H9 (cell line): Measurements from ENCODE around the gene SP140L. TPM values are rescaled to one million over a fixed set of nuclear protein-coding genes. Genes with fewer than 3 reads are reported as not detected.

Experiments
- DNase-seq: peaks from one replicate; pipeline ENCODE4 v3.0.0-alpha.2; 2017
- H2AFZ ChIP-seq: one replicate; pipeline ENCODE4 v1.6.1; 2013; ENCODE audit warnings: mild to moderate bottlenecking, low read length, control low read depth, moderate library complexity
- H2AK5ac ChIP-seq: 2 replicates; pipeline ENCODE4 v1.6.1; 2013; ENCODE audit warnings: low read length, control low read depth, mixed read lengths; ENCODE audit not compliant: insufficient read length
- H2BK120ac ChIP-seq: one replicate; pipeline ENCODE4 v1.6.1; 2013; ENCODE audit warnings: low read depth, mild to moderate bottlenecking, low read length, control low read depth, inconsistent platforms; ENCODE audit not compliant: poor library complexity, severe bottlenecking
- H2BK12ac ChIP-seq: 2 replicates; pipeline ENCODE4 v1.6.1; 2013; ENCODE audit warnings: low read length, control low read depth, mixed read lengths, low read depth; ENCODE audit not compliant: insufficient read length
- H2BK15ac ChIP-seq: 2 replicates; pipeline ENCODE4 v1.6.1; 2013; ENCODE audit warnings: low read depth, low read length, control low read depth
- H2BK20ac ChIP-seq: one replicate; pipeline ENCODE4 v1.6.1; 2013; ENCODE audit warnings: low read depth, mild to moderate bottlenecking, low read length, control low read depth, inconsistent platforms; ENCODE audit not compliant: poor library complexity, severe bottlenecking
- H2BK5ac ChIP-seq: 2 replicates; pipeline ENCODE4 v1.6.1; 2013; ENCODE audit warnings: low read length, control low read depth, mixed read lengths; ENCODE audit not compliant: insufficient read length
- H3K14ac ChIP-seq: 2 replicates; pipeline ENCODE4 v1.6.1; 2013; ENCODE audit warnings: low read length, control low read depth; ENCODE audit not compliant: insufficient read depth
- H3K18ac ChIP-seq: 2 replicates; pipeline ENCODE4 v1.6.1; 2013; ENCODE audit warnings: low read depth, mild to moderate bottlenecking, mixed read lengths, low read length, control low read depth; ENCODE audit not compliant: insufficient read length
- H3K23ac ChIP-seq: 2 replicates; pipeline ENCODE4 v1.6.1; 2013; ENCODE audit warnings: low read length, control low read depth, mixed read lengths, low read depth; ENCODE audit not compliant: insufficient read length
- H3K23me2 ChIP-seq: 2 replicates; pipeline ENCODE4 v1.6.1; 2013; ENCODE audit warnings: low read depth, mild to moderate bottlenecking, mixed read lengths, low read length, control low read depth; ENCODE audit not compliant: insufficient read length, poor library complexity, severe bottlenecking
- H3K27ac ChIP-seq: 2 replicates; pipeline ENCODE4 v1.5.1; 2013; ENCODE audit warnings: low read length, control low read depth, mixed read lengths, low read depth; ENCODE audit not compliant: insufficient read length
- H3K27me3 ChIP-seq: 2 replicates; pipeline ENCODE4 v1.6.1; 2013; ENCODE audit warnings: low read length, control low read depth, inconsistent platforms; ENCODE audit not compliant: insufficient read depth
- H3K4ac ChIP-seq: 2 replicates; pipeline ENCODE4 v1.6.1; 2013; ENCODE audit warnings: low read depth, mild to moderate bottlenecking, control low read depth, inconsistent platforms, low read length, moderate library complexity
- H3K4me1 ChIP-seq: 2 replicates; pipeline ENCODE4 v1.6.1; 2013; ENCODE audit warnings: low read length, control low read depth, inconsistent platforms; ENCODE audit not compliant: insufficient read depth
- H3K4me2 ChIP-seq: 2 replicates; pipeline ENCODE4 v1.6.1; 2013; ENCODE audit warnings: low read length, control low read depth, mixed read lengths; ENCODE audit not compliant: insufficient read length, insufficient read depth
- H3K56ac ChIP-seq: 2 replicates; pipeline ENCODE4 v1.6.1; 2013; ENCODE audit warnings: low read depth, mild to moderate bottlenecking, mixed read lengths, low read length, control low read depth; ENCODE audit not compliant: insufficient read length
- H3K79me1 ChIP-seq: 2 replicates; pipeline ENCODE4 v1.6.1; 2013; ENCODE audit warnings: low read depth, mild to moderate bottlenecking, moderate library complexity, low read length, control low read depth, inconsistent platforms; ENCODE audit not compliant: insufficient read depth, poor library complexity, severe bottlenecking
- H3K79me2 ChIP-seq: 2 replicates; pipeline ENCODE4 v1.6.1; 2013; ENCODE audit warnings: low read length, control low read depth, inconsistent platforms; ENCODE audit not compliant: insufficient read depth
- H3K9ac ChIP-seq: 2 replicates; pipeline ENCODE4 v1.6.1; 2013; ENCODE audit warnings: low read length, control low read depth, mixed read lengths; ENCODE audit not compliant: insufficient read length; ENCODE audit errors: extremely low read depth
- H3K9me3 ChIP-seq: one replicate; pipeline ENCODE4 v1.6.1; 2013; ENCODE audit warnings: low read depth, low read length, inconsistent platforms; ENCODE audit not compliant: control insufficient read depth
- H3T11ph ChIP-seq: one replicate; pipeline ENCODE4 v1.6.1; 2013; ENCODE audit warnings: mild to moderate bottlenecking, low read length, control low read depth, inconsistent platforms
- H4K20me1 ChIP-seq: one replicate; pipeline ENCODE4 v1.6.1; 2013; ENCODE audit not compliant: control insufficient read depth, insufficient read length, insufficient read depth
- H4K5ac ChIP-seq: 2 replicates; pipeline ENCODE4 v1.6.1; 2013; ENCODE audit warnings: low read depth, mild to moderate bottlenecking, mixed read lengths, low read length, control low read depth; ENCODE audit not compliant: insufficient read length
- H4K8ac ChIP-seq: replicated peaks from 2 replicates; pipeline ENCODE4 v1.6.1; 2013; ENCODE audit warnings: low read length, control low read depth, mixed read lengths, low read depth; ENCODE audit not compliant: insufficient read length
- H4K91ac ChIP-seq: 2 replicates; pipeline ENCODE4 v1.6.1; 2013; ENCODE audit warnings: low read depth, mild to moderate bottlenecking, moderate library complexity, mixed read lengths, low read length, control low read depth; ENCODE audit not compliant: insufficient read length
- H3K27ac Mint-ChIP-seq, 3 experiments: 2 replicates in 2 of 3; 3 replicates in 1 of 3; pipeline ENCODE4 v1.8.0; 2020 to 2021; ENCODE audit warnings: mixed read lengths in 3 of 3, mild to moderate bottlenecking in 1 of 3, moderate library complexity in 1 of 3
- H3K27me3 Mint-ChIP-seq: 2 replicates; pipeline ENCODE4 v1.8.0; 2021; ENCODE audit warnings: low read depth, mild to moderate bottlenecking, moderate library complexity, mixed read lengths
- H3K36me3 Mint-ChIP-seq, 3 experiments: 2 replicates in 2 of 3; 3 replicates in 1 of 3; pipeline ENCODE4 v1.8.0; 2020 to 2021; ENCODE audit warnings: low read depth in 3 of 3, mixed read lengths in 3 of 3; ENCODE audit not compliant: insufficient read depth in 1 of 3
- H3K4me1 Mint-ChIP-seq, 2 experiments: 2 replicates each; pipeline ENCODE4 v1.8.0; 2020; ENCODE audit warnings: mixed read lengths in 2 of 2
- H3K4me3 Mint-ChIP-seq, 2 experiments: 2 replicates in 1 of 2; 3 replicates in 1 of 2; pipeline ENCODE4 v1.8.0; 2020 to 2021; ENCODE audit warnings: mild to moderate bottlenecking in 2 of 2, mixed read lengths in 2 of 2, moderate library complexity in 1 of 2
- H3K9me3 Mint-ChIP-seq, 2 experiments: 2 replicates in 1 of 2; 3 replicates in 1 of 2; pipeline ENCODE4 v1.8.0; 2020; ENCODE audit warnings: mild to moderate bottlenecking in 2 of 2, mixed read lengths in 2 of 2, moderate library complexity in 1 of 2
- WGBS: extraction: QIAGEN DNeasy Blood & Tissue Kit; methylation state at CpG from one replicate; pipeline ENCODE4 v1.1.7; 2013; ENCODE audit warnings: missing lambda C conversion rate, low lambda C conversion rate, mixed read lengths; ENCODE audit not compliant: insufficient read length; ENCODE audit errors: extremely low coverage; 5-methylcytosine and 5-hydroxymethylcytosine counted together
- total RNA-seq: library from RNA; stranded (reverse); gene quantifications from 2 replicates; pipeline ENCODE4 v1.2.1, GENCODE V29; 2021
- TF ChIP-seq, protein P1 (sequence below): fragments of 200-600 bp; sonication (generic); conservative IDR thresholded peaks from 3 replicates; pipeline ENCODE4 v1.8.0; 2021; ENCODE audit warnings: antibody characterized with exemption, mild to moderate bottlenecking

The SP140L gene
- total RNA-seq, 1 experiment from 2014 or later, result 1.3 TPM

DNA sequence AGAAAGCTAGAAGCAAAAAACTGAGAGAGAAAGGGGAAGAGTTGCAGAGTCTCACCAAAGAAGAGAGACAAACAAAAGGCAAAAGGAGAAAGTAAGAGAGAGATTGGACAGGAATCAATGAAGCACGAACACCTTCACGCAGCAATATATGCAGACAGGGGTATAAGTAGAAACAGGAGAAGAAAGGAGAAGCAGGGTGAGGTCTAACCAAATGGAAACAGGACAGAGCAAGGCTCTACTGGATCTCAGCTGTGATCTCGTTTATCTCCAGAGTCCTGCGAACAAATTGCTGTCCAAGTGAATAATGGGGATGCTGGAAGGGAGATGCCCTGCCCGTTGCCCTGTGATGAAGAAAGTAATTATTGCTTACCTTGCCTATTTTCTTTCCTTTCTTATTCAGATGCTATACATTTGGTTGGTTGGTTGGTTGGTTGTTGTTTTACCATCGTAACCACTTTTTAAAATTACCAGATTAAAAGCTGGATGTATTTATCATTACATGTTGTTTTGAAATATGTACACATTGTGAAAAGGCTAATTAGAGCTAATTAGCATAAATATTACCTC lies 123.0 kb downstream of the SP140L start:
- Mint-ChIP-seq H3K27ac (no peak overlapping the region), H3K4me3 (no peak overlapping the region), H3K4me1 (peaks cover 3 to 4% of the 10 kb centered on the region in 2 experiments), H3K9me3 (peaks cover 0 to 6% of the 10 kb centered on the region in 2 experiments; a peak in 2 of 5 replicates), H3K36me3 (peaks cover 0 to 5% (median 0%) of the 10 kb centered on the region in 3 experiments; a peak in 1 of 7 replicates), H3K27me3 (no peaks in the 10 kb centered on the region)
- Histone ChIP-seq H3K4me1 (no peaks in the 10 kb centered on the region), H3K9me3 (no peaks in the 10 kb centered on the region), H3K23me2 (no peaks in the 10 kb centered on the region), H3K56ac (no peak overlapping the region), H3K27me3 (no peaks in the 10 kb centered on the region), H3K9ac (no peak overlapping the region), H4K5ac (no peak overlapping the region), H4K91ac (no peak overlapping the region), H2AK5ac (no peak overlapping the region), H3K18ac (no peak overlapping the region), H3K14ac (no peak overlapping the region), H3K27ac (no peak overlapping the region), H4K8ac (no peak overlapping the region), H4K20me1 (no peaks in the 10 kb centered on the region), H3K4ac (no peak overlapping the region), H2BK15ac (no peak overlapping the region), H3K4me2 (no peak overlapping the region), H3K79me1 (no peaks in the 10 kb centered on the region), H2BK120ac (no peak overlapping the region), H2AFZ (no peak overlapping the region), H3K79me2 (no peaks in the 10 kb centered on the region), H2BK12ac (no peak overlapping the region), H2BK5ac (no peak overlapping the region), H2BK20ac (no peak overlapping the region), H3K23ac (no peak overlapping the region), H3T11ph (no peak overlapping the region)
- DNase-seq, result no peak
- TF ChIP-seq, protein P1, sequence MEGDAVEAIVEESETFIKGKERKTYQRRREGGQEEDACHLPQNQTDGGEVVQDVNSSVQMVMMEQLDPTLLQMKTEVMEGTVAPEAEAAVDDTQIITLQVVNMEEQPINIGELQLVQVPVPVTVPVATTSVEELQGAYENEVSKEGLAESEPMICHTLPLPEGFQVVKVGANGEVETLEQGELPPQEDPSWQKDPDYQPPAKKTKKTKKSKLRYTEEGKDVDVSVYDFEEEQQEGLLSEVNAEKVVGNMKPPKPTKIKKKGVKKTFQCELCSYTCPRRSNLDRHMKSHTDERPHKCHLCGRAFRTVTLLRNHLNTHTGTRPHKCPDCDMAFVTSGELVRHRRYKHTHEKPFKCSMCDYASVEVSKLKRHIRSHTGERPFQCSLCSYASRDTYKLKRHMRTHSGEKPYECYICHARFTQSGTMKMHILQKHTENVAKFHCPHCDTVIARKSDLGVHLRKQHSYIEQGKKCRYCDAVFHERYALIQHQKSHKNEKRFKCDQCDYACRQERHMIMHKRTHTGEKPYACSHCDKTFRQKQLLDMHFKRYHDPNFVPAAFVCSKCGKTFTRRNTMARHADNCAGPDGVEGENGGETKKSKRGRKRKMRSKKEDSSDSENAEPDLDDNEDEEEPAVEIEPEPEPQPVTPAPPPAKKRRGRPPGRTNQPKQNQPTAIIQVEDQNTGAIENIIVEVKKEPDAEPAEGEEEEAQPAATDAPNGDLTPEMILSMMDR, result no peak
- no CpG with 5 or more reads among the region's 6 CpGs for WGBS
